Endothelial cell (in vitro differentiated cells): ENCODE measurements around the gene BICD2. TPM values are rescaled to one million over a fixed set of nuclear protein-coding genes. Genes with fewer than 3 reads are reported as not detected.
"Not testable (repeated sequence)": the region's sequence is repeated elsewhere in the genome, so short reads cannot be mapped to it uniquely, and the experiment has no call there.

Experiments used
- DNase-seq: peaks from one replicate; pipeline ENCODE4 v3.0.0; 2021; ENCODE audit warnings: low spot score
- H3K27ac Mint-ChIP-seq: one replicate; pipeline ENCODE4 v1.8.0; 2021; ENCODE audit warnings: mixed read lengths, inconsistent platforms; ENCODE audit not compliant: unreplicated experiment
- H3K27me3 Mint-ChIP-seq: one replicate; pipeline ENCODE4 v1.8.0; 2021; ENCODE audit warnings: mild to moderate bottlenecking, moderate library complexity, mixed read lengths, inconsistent platforms; ENCODE audit not compliant: unreplicated experiment
- H3K36me3 Mint-ChIP-seq: one replicate; pipeline ENCODE4 v1.8.0; 2021; ENCODE audit warnings: mild to moderate bottlenecking, low read depth, mixed read lengths, inconsistent platforms; ENCODE audit not compliant: unreplicated experiment
- H3K4me1 Mint-ChIP-seq: one replicate; pipeline ENCODE4 v1.8.0; 2021; ENCODE audit warnings: mild to moderate bottlenecking, mixed read lengths, inconsistent platforms; ENCODE audit not compliant: unreplicated experiment
- H3K4me3 Mint-ChIP-seq: one replicate; pipeline ENCODE4 v1.8.0; 2021; ENCODE audit warnings: mild to moderate bottlenecking, mixed read lengths, inconsistent platforms; ENCODE audit not compliant: unreplicated experiment
- H3K9me3 Mint-ChIP-seq: one replicate; pipeline ENCODE4 v1.8.0; 2021; ENCODE audit warnings: mixed read lengths, inconsistent platforms; ENCODE audit not compliant: unreplicated experiment
- total RNA-seq: library from RNA; stranded (reverse); fragmentation: NEBNext Ultra II Directional; extraction: Animal tissue kit (Norgen Biotek cat#: 25700); gene quantifications from one replicate; pipeline ENCODE4 v1.2.1, GENCODE V29; 2021; ENCODE audit not compliant: unreplicated experiment
- TF ChIP-seq, protein P1 (sequence below): fragments of 200-600 bp; sonication (generic); IDR thresholded peaks from one replicate; pipeline ENCODE4 v1.5.0; 2021; ENCODE audit warnings: antibody characterized with exemption; ENCODE audit not compliant: unreplicated experiment

Gene BICD2
- total RNA-seq, 1 donor from 2014 or later = 31.8 TPM

DNA sequence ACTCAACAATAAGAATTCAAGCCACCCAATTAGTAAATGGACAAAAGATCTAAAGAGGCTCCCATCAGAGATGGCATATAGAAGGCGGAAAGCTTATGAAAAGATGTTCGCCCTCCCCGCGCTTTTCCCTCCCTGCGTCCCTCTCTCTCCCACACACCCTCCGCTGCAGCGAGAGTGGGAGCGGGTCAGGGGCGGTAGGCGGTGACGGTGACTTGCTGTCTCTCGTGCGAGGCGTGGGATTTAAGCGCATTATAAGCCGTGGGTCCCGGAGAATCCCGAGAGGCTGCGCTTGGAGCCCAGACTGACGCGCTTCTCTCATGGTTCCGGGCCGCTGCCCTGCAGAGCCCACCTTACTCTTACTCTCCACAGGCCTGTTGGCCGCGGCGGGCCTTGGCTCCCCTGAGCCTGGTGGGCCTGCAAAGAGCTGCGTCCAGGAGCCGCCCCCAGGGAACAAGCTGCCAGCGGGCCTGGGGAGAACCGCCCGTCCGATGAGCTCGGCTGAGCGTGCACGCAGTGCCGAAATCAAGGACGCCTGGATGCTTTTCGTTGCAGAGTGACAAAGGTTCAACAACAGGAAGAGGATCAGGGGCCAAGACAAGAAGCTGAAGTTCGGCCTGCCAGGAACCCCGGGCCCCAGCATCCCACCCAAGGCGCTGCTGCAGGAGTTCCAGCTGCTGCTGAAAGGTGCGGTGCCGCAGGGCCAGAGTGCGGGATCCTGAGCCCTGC lies 42.6 kb upstream of the BICD2 start:
- Mint-ChIP-seq H3K9me3 (no peaks in the 10 kb centered on the region), H3K36me3 (no peaks in the 10 kb centered on the region), H3K4me3 (no peak overlapping the region), H3K4me1 (peaks cover 12% of the 10 kb centered on the region), H3K27me3 (peaks cover 13% of the 10 kb centered on the region), H3K27ac (no peak overlapping the region)
- no peak for DNase-seq
- TF ChIP-seq, protein P1, sequence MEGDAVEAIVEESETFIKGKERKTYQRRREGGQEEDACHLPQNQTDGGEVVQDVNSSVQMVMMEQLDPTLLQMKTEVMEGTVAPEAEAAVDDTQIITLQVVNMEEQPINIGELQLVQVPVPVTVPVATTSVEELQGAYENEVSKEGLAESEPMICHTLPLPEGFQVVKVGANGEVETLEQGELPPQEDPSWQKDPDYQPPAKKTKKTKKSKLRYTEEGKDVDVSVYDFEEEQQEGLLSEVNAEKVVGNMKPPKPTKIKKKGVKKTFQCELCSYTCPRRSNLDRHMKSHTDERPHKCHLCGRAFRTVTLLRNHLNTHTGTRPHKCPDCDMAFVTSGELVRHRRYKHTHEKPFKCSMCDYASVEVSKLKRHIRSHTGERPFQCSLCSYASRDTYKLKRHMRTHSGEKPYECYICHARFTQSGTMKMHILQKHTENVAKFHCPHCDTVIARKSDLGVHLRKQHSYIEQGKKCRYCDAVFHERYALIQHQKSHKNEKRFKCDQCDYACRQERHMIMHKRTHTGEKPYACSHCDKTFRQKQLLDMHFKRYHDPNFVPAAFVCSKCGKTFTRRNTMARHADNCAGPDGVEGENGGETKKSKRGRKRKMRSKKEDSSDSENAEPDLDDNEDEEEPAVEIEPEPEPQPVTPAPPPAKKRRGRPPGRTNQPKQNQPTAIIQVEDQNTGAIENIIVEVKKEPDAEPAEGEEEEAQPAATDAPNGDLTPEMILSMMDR = no peak

DNA sequence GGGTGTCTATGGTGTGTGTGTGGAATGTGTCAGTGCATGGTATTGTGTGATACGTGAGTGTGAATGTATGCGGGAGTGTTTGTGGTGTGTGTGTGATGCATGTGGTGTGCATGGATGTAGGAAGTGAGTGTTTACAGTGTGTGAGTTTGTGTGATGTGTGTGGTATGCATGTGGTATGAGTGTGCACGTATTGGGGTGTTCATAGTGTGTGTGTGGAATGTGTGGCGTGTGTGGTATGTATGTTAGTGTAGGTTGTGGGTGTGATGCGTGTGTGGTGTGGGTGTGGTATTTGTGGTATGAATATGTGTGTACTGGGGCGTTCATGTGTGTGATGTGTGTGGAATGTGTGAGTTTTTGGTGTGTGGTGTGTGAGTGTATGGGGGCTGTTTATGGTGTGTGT lies 40.1 kb upstream of the BICD2 start:
- no peak for DNase-seq
- Mint-ChIP-seq H3K27ac (no peak overlapping the region), H3K4me1 (peaks cover 8% of the 10 kb centered on the region), H3K4me3 (no peak overlapping the region), H3K27me3 (peaks cover 8% of the 10 kb centered on the region), H3K36me3 (no peaks in the 10 kb centered on the region), H3K9me3 (no peaks in the 10 kb centered on the region)
- TF ChIP-seq, protein P1 = no peak

DNA sequence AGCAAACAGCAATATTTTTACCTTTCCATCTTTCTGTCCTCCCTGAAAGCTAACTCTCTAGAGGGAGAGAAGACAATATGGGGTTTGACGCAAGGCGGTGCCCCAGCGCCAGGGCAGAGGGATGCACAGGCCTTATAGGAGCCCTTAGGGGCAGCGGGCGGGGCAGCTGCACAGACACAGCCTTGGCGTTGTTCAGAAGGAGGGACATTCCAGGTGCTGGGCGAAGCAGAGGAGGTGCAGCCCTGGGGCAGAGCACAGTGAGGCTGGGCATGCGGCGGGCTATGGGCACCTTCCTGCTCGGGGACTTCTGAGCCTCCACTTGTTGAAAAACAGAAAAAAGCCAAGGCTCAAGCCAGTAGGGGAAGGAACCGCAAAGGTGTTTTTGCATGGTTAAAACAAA lies 33.7 kb upstream of the BICD2 start:
- TF ChIP-seq, protein P1 = no peak
- Mint-ChIP-seq H3K27me3 (peaks cover 2% of the 10 kb centered on the region), H3K4me1 (peaks cover 2% of the 10 kb centered on the region)

DNA sequence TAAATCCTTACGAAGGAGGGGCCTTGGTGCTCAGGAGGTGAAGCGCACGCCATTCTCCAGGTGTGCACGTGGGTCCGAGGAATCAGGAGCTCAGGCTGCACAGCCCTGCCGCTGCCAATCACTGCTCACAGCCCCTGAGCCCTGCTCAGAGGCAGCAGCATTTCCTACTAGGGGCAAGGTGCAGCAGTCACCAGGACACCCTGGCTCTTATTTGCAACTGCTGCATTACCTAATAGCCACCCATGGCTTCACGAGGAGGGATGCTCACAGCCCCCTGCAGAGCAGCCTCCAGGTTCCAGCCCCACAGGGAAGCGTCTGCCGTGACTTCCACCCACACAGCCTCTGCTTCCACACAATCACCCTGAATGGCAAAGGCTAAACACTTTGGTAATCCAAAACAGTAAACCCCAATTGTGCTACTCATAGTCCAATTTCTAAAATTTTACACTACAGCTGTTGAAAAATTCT lies 31.7 kb upstream of the BICD2 start:
- not testable (repeated sequence) for H3K4me1 Mint-ChIP-seq, H3K9me3 Mint-ChIP-seq, H3K4me3 Mint-ChIP-seq, DNase-seq, H3K27ac Mint-ChIP-seq, H3K27me3 Mint-ChIP-seq, H3K36me3 Mint-ChIP-seq

More for the DNA sequence above, 33.7 kb upstream of the BICD2 start:
- no peak overlapping the region for H3K27ac Mint-ChIP-seq
- H3K36me3 Mint-ChIP-seq = no peaks in the 10 kb centered on the region
- H3K4me3 Mint-ChIP-seq = no peak overlapping the region
- H3K9me3 Mint-ChIP-seq = no peaks in the 10 kb centered on the region
- no peak for DNase-seq

DNA sequence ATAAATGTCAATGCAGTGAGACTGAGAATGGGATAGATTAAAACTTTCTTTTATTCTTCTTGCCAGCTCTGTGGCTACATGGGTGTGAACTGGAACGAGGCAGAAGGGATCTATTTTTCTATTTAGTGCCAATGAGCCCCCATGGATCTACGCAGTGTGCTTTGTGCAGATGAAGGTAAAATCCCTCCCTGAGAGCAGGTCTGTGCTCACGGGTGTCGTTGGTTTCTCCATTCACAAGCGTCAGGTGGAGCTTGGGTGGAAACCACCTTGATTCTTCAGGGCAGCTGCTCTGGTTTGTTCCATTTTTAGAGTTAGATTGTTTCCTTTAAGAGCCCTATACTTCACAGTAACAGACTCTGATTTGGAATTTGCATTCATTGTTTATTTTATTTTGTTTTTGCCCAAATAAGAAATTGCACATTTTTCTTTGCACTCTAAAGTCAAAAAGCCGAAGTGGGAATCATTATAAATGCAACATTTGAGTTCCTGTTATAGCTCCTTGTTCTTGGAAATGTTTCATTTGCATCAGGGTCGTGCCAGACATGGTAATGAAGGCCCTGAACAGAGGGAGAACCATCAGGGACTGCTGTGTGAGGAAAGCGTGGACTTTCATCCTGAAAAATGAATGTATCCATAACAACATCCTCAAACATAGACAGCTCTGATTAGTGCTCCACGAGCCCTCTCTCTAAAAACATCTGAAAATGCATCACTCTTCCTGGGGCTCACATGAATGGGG lies 31.1 kb upstream of the BICD2 start:
- peaks cover 4% of the 10 kb centered on the region for H3K27me3 Mint-ChIP-seq
- no peak overlapping the region for H3K4me3 Mint-ChIP-seq

More for the DNA sequence above, 31.1 kb upstream of the BICD2 start:
- DNase-seq = no peak
- H3K36me3 Mint-ChIP-seq = no peaks in the 10 kb centered on the region
- peaks cover 2% of the 10 kb centered on the region for H3K4me1 Mint-ChIP-seq
- TF ChIP-seq, protein P1 = no peak
- H3K9me3 Mint-ChIP-seq = no peaks in the 10 kb centered on the region
- H3K27ac Mint-ChIP-seq = no peak overlapping the region
